OCI-LY7 (cell line): ENCODE measurements around the gene SRP68. TPM values are rescaled to one million over a fixed set of nuclear protein-coding genes. Genes with fewer than 3 reads are reported as not detected.
A peak's percentile ranks its signal among the peaks of the same experiment; 100 is the strongest.

Source experiments
- BruUV-seq: library from RNA; stranded (reverse); fragments of 400-500 nt; replicated peaks from 2 replicates; lab custom pipeline; 2021; lab: Mats Ljungman, UMichigan
- CTCF ChIA-PET: fragments of 300-600 bp; sonication (Branson Sonifier 250); formaldehyde crosslinking; loops from one replicate; lab custom pipeline; 2022; ENCODE audit warnings: antibody characterized with exemption; ENCODE audit not compliant: unreplicated experiment; lab: Charles Lee
- POLR2A ChIA-PET: fragments of 300-600 bp; sonication (Branson Sonifier 250); formaldehyde crosslinking; loops from one replicate; lab custom pipeline; 2022; ENCODE audit warnings: antibody characterized with exemption; lab: Charles Lee
- DNase-seq: peaks from one replicate; pipeline ENCODE4 v3.0.0-alpha.2; 2015; ENCODE audit warnings: low spot score
- H2AFZ ChIP-seq: fragments of 200-600 bp; sonication (generic), shearing (Covaris generic); 2 replicates; pipeline ENCODE4 v1.6.1; 2014; ENCODE audit warnings: mild to moderate bottlenecking, antibody characterized with exemption, low read length, moderate library complexity
- H3K27ac ChIP-seq: fragments of 200-600 bp; sonication (generic); 2 replicates; pipeline ENCODE4 v1.5.1; 2014; ENCODE audit warnings: mixed run types, low read depth, mild to moderate bottlenecking, moderate library complexity, low read length, inconsistent platforms; ENCODE audit not compliant: poor library complexity, severe bottlenecking
- H3K36me3 ChIP-seq: fragments of 200-600 bp; sonication (generic); 2 replicates; pipeline ENCODE4 v1.6.1; 2014; ENCODE audit warnings: mild to moderate bottlenecking, antibody characterized with exemption, low read length, moderate library complexity, mixed read lengths; ENCODE audit not compliant: insufficient read depth
- H3K4me1 ChIP-seq: fragments of 200-600 bp; sonication (generic); 2 replicates; pipeline ENCODE4 v1.5.1; 2014; ENCODE audit warnings: mild to moderate bottlenecking, low read length; ENCODE audit not compliant: insufficient read depth, poor library complexity, severe bottlenecking
- H3K4me2 ChIP-seq: fragments of 200-600 bp; sonication (generic); 2 replicates; pipeline ENCODE4 v1.6.1; 2014; ENCODE audit warnings: mild to moderate bottlenecking, low read length
- H3K4me3 ChIP-seq: fragments of 200-600 bp; sonication (generic); 2 replicates; pipeline ENCODE4 v1.5.1; 2014; ENCODE audit warnings: mild to moderate bottlenecking, low read depth, low read length; ENCODE audit not compliant: poor library complexity, severe bottlenecking
- H3K79me2 ChIP-seq: fragments of 200-600 bp; sonication (generic); 2 replicates; pipeline ENCODE4 v1.6.1; 2016; ENCODE audit warnings: low read depth, mild to moderate bottlenecking, low read length, moderate library complexity, mixed read lengths; ENCODE audit not compliant: insufficient read depth
- H3K9me2 ChIP-seq: fragments of 200-600 bp; sonication (generic); 2 replicates; pipeline ENCODE4 v1.6.1; 2016; ENCODE audit warnings: mild to moderate bottlenecking, low read length, mixed read lengths; ENCODE audit not compliant: insufficient read depth
- H3K9me3 ChIP-seq: fragments of 200-600 bp; sonication (generic); 2 replicates; pipeline ENCODE4 v1.6.1; 2014; ENCODE audit warnings: mild to moderate bottlenecking, mixed run types, low read length, mixed read lengths
- H4K20me1 ChIP-seq: fragments of 200-600 bp; sonication (generic); 2 replicates; pipeline ENCODE4 v1.6.1; 2014; ENCODE audit warnings: mild to moderate bottlenecking, antibody characterized with exemption, low read length, moderate library complexity, mixed read lengths; ENCODE audit not compliant: insufficient read depth
- EZH2phosphoT487 ChIP-seq: fragments of 200-600 bp; sonication (generic); IDR thresholded peaks from 2 replicates; pipeline ENCODE4 v1.6.1; 2018; ENCODE audit warnings: low read depth, borderline replicate concordance, mild to moderate bottlenecking, mixed run types, antibody characterized with exemption, low read length, moderate library complexity, mixed read lengths
- intact Hi-C: fragments of 100-400 bp; cut with micrococcal nuclease; formaldehyde crosslinking; loops from one replicate; pipeline ENCODE4 v1.10.0; 2022; ENCODE audit not compliant: unreplicated experiment
- total RNA-seq, 2 experiments: library from RNA; depleted of rRNA in 1 of 2; stranded (reverse); fragments of >200 nt in 1 of 2; shearing (Covaris generic) in 1 of 2; gene quantifications; 2 replicates each; pipeline ENCODE4 v1.2.3, GENCODE V29; 2014 to 2022
- TF ChIP-seq, protein P1 (sequence below): fragments of 200-600 bp; sonication (generic); conservative IDR thresholded peaks from 2 replicates; pipeline ENCODE4 v1.5.1; 2014; ENCODE audit warnings: mild to moderate bottlenecking, antibody characterized with exemption, low read length, moderate library complexity, mixed read lengths

SRP68 gene
- total RNA-seq, 2 experiments from 2014 or later = 54.0 to 200 TPM

DNA sequence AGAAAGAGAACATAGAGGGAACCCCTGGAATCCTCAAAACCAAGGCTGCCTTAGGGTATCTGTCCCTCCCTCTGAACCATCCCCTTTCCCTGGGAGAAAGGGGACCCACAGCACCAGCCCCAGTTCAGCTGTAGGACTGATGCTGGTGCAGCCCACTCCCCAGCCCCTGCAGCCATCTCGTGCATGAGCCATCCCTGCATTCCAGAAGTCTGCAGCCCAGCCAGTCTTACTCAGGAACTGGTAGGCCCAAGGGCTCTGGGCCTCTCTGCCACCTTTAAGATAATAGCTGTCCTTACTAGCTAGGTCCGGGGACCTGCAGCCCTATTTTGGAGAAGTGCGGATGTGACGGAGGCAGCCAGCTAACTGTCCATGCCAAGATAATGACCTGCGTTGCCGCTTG, 39.2 kb downstream of the SRP68 start:
- H3K79me2 ChIP-seq = no peaks in the 10 kb centered on the region
- H3K9me2 ChIP-seq = no peaks in the 10 kb centered on the region
- peaks cover 10% of the 10 kb centered on the region for H3K36me3 ChIP-seq
- CTCF ChIA-PET = interaction anchor here (1.5 to 1.6 kb wide), 2 partner anchors 13 to 19 kb away, joined by 5 to 8 read pairs; no protein-coding TSS in a partner anchor
- peaks cover 20% of the 10 kb centered on the region for H3K4me1 ChIP-seq
- POLR2A ChIA-PET = interaction anchor here (1.9 kb wide), 1 partner anchor 14 kb away, joined by 9 read pairs; no protein-coding TSS in a partner anchor
- no TSS peak for BruUV-seq
- no peak for TF ChIP-seq EZH2phosphoT487
- TF ChIP-seq, protein P1, sequence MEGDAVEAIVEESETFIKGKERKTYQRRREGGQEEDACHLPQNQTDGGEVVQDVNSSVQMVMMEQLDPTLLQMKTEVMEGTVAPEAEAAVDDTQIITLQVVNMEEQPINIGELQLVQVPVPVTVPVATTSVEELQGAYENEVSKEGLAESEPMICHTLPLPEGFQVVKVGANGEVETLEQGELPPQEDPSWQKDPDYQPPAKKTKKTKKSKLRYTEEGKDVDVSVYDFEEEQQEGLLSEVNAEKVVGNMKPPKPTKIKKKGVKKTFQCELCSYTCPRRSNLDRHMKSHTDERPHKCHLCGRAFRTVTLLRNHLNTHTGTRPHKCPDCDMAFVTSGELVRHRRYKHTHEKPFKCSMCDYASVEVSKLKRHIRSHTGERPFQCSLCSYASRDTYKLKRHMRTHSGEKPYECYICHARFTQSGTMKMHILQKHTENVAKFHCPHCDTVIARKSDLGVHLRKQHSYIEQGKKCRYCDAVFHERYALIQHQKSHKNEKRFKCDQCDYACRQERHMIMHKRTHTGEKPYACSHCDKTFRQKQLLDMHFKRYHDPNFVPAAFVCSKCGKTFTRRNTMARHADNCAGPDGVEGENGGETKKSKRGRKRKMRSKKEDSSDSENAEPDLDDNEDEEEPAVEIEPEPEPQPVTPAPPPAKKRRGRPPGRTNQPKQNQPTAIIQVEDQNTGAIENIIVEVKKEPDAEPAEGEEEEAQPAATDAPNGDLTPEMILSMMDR = no peak
- H3K27ac ChIP-seq = no peak overlapping the region
- intact Hi-C loops = no loop called here
- H3K9me3 ChIP-seq = no peaks in the 10 kb centered on the region
- DNase-seq = no peak
- H3K4me3 ChIP-seq = no peak overlapping the region
- H2AFZ ChIP-seq = no peak overlapping the region
- no peaks in the 10 kb centered on the region for H4K20me1 ChIP-seq
- H3K4me2 ChIP-seq = no peak overlapping the region

DNA sequence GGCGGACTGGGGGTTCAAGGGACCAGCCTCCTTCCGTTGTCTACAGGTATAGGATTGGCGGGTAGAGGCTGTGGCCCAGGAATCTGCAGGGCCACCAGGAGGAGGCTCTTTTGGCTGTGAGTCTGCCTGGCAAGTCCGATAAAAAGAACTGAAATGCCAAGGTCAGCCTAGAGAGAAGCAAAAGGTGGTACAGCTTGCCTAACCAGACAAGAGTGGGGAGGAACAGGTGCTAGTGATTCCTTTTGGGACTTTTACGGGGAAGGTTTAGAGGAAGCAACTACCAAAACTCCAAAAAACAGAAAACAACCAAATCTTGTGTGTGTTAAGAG, 39.6 kb downstream of the SRP68 start:
- H4K20me1 ChIP-seq = no peaks in the 10 kb centered on the region
- no peaks in the 10 kb centered on the region for H3K79me2 ChIP-seq
- H3K27ac ChIP-seq = no peak overlapping the region
- H3K4me2 ChIP-seq = no peak overlapping the region
- DNase-seq = no peak
- intact Hi-C loops = no loop called here
- no peak overlapping the region for H3K4me3 ChIP-seq
- no peaks in the 10 kb centered on the region for H3K9me2 ChIP-seq
- no peak overlapping the region for H2AFZ ChIP-seq
- peaks cover 20% of the 10 kb centered on the region for H3K4me1 ChIP-seq
- no TSS peak for BruUV-seq
- ChIA-PET POLR2A (interaction anchor here (0.7 to 1.9 kb wide), 2 partner anchors 14 to 262 kb away, joined by 3 to 9 read pairs; no protein-coding TSS in a partner anchor), CTCF (interaction anchor here (1.5 to 1.6 kb wide), 2 partner anchors 14 to 19 kb away, joined by 5 to 8 read pairs; no protein-coding TSS in a partner anchor)
- H3K9me3 ChIP-seq = no peaks in the 10 kb centered on the region
- peaks cover 6% of the 10 kb centered on the region; the same call in 1 of the 2 replicates for H3K36me3 ChIP-seq
- TF ChIP-seq, protein P1 = no peak
- no peak for TF ChIP-seq EZH2phosphoT487

DNA sequence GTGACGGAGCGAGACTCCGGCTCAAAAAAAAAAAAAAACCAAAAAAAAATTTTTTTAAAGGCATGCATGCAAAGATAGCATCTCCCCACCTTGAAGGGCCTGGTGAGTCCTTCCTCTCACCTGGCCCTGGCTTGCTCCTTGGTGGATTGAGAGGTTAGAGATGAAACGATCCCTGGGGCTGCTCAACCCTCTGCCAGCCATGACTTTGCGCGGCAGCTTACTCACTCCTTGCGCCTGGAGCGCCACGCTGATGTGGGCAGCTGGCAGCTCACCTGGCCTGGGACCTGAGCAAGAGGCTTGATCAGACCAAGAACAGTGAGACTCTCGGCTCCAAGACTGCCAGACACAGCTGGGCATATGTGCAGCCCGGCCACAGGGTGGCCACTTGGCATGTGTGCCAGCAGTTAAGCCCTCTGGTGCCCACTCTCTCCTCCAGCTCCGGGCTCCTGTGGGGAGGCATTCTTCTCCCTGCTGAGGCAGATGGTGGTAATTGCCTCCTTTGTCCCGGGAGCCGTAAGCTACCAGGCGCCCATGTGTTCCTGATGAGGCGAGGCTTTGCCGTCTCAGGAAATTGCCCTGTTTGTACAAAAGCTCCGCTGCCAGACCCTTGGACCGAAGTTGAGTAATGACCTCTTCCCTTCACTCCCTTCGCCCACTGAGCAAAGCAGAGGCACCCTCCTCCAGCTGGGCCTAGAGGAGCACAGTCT, 40.1 kb downstream of the SRP68 start:
- no TSS peak for BruUV-seq
- CTCF ChIA-PET = interaction anchor here (0.6 to 1.5 kb wide), 2 partner anchors 12 to 18 kb away, joined by 4 to 5 read pairs; no protein-coding TSS in a partner anchor
- DNase-seq = no peak

More for the DNA sequence above, 40.1 kb downstream of the SRP68 start:
- Histone ChIP-seq H3K9me3 (no peaks in the 10 kb centered on the region), H4K20me1 (no peaks in the 10 kb centered on the region), H3K9me2 (no peaks in the 10 kb centered on the region), H3K4me1 (peaks cover 20% of the 10 kb centered on the region), H3K79me2 (no peaks in the 10 kb centered on the region), H3K36me3 (0 out of 2 replicates have a peak, but pooled peaks cover 3% of the 10 kb centered on the region), H2AFZ (no peak overlapping the region), H3K4me3 (no peak overlapping the region), H3K4me2 (no peak overlapping the region), H3K27ac (no peak overlapping the region)
- TF ChIP-seq EZH2phosphoT487 = no peak
- TF ChIP-seq, protein P1 = 0 out of 2 replicates have a peak, but pooled peaks have one; percentile 18
- intact Hi-C loops = no loop called here
- POLR2A ChIA-PET = interaction anchor here (0.7 to 1.9 kb wide), 2 partner anchors 15 to 262 kb away, joined by 3 to 9 read pairs; no protein-coding TSS in a partner anchor
